CD4-positive, alpha-beta T cell (primary cell): ENCODE results near the gene GSTA5. TPM values are rescaled to one million over a fixed set of nuclear protein-coding genes. Genes with fewer than 3 reads are reported as not detected.

Experiments
- ATAC-seq: fragments of 200-7000 bp; cut with Tn5 transposase; one replicate; pipeline ENCODE4 v1.10.0; 2022; ENCODE audit warnings: mild to moderate bottlenecking; ENCODE audit not compliant: poor library complexity
- CTCF ChIA-PET: fragments of 350-600 bp; sonication (Branson Sonifier 250); formaldehyde crosslinking; loops from one replicate; lab custom pipeline; 2021; ENCODE audit warnings: antibody characterized with exemption, inconsistent platforms; lab: Charles Lee
- POLR2A ChIA-PET: fragments of 350-600 bp; sonication (Branson Sonifier 250); formaldehyde crosslinking; loops from one replicate; lab custom pipeline; 2021; ENCODE audit warnings: antibody characterized with exemption, inconsistent platforms; lab: Charles Lee
- DNase-seq, 14 experiments: peaks; one replicate each; pipeline ENCODE4 v3.0.0-alpha.2; 2013 to 2020; ENCODE audit warnings: mixed read lengths in 2 of 14
- H3K27ac ChIP-seq, 2 donors: one replicate each; pipeline versions ENCODE4 v1.5.1 to v1.7.0; 2013; ENCODE audit warnings: low read length in 2 of 2, low read depth in 1 of 2, mild to moderate bottlenecking in 1 of 2
- H3K27me3 ChIP-seq, 2 experiments: 1 replicate in 1 of 2; 2 replicates in 1 of 2; pipeline versions ENCODE4 v1.6.1 to v1.7.0; 2013; ENCODE audit warnings: low read length in 2 of 2, control low read depth in 1 of 2, mild to moderate bottlenecking in 1 of 2, moderate library complexity in 1 of 2; ENCODE audit not compliant: insufficient read depth in 2 of 2, control insufficient read depth in 1 of 2
- H3K36me3 ChIP-seq: one replicate; pipeline ENCODE4 v1.6.1; 2013; ENCODE audit warnings: low read length, control low read depth; ENCODE audit not compliant: insufficient read depth
- H3K4me1 ChIP-seq: one replicate; pipeline ENCODE4 v1.6.1; 2013; ENCODE audit warnings: low read length, control low read depth; ENCODE audit not compliant: insufficient read depth
- H3K4me3 ChIP-seq: one replicate; pipeline ENCODE4 v1.5.1; 2013; ENCODE audit warnings: mild to moderate bottlenecking, low read length, moderate library complexity
- H3K9me3 ChIP-seq, 2 experiments: 1 replicate in 1 of 2; 2 replicates in 1 of 2; pipeline versions ENCODE4 v1.6.1 to v1.7.0; 2013; ENCODE audit warnings: low read length in 2 of 2, mild to moderate bottlenecking in 2 of 2, control low read depth in 1 of 2, moderate library complexity in 1 of 2; ENCODE audit not compliant: control insufficient read depth in 1 of 2, insufficient read depth in 1 of 2
- H3K27ac Mint-ChIP-seq: one replicate; pipeline ENCODE4 v1.8.0; 2020; ENCODE audit warnings: mixed read lengths
- H3K27me3 Mint-ChIP-seq: one replicate; pipeline ENCODE4 v1.8.0; 2021; ENCODE audit warnings: mixed read lengths
- H3K36me3 Mint-ChIP-seq: one replicate; pipeline ENCODE4 v1.8.0; 2021; ENCODE audit warnings: low read depth, mixed read lengths
- H3K4me1 Mint-ChIP-seq: one replicate; pipeline ENCODE4 v1.8.0; 2021; ENCODE audit warnings: low read depth, mixed read lengths
- H3K4me3 Mint-ChIP-seq: one replicate; pipeline ENCODE4 v1.8.0; 2020; ENCODE audit warnings: mild to moderate bottlenecking, mixed read lengths
- H3K9me3 Mint-ChIP-seq: one replicate; pipeline ENCODE4 v1.8.0; 2020; ENCODE audit warnings: mixed read lengths
- intact Hi-C, 2 experiments: fragments of 100-400 bp; cut with DNase I in 1 of 2; cut with micrococcal nuclease in 1 of 2; formaldehyde crosslinking; loops; one replicate each; pipeline versions ENCODE4 v1.15.1 to v1.9.0; 2023 to 2025; cut with DNase I, micrococcal nuclease
- total RNA-seq, 174 experiments: library from RNA in 2 of 174; stranded (reverse) in 2 of 174; gene quantifications; one replicate each; pipeline ENCODE4 v1.2.3 and lab custom pipeline; 2021 to 2026
- TF ChIP-seq, protein P1 (sequence below): fragments of 200-600 bp; IDR thresholded peaks from one replicate; pipeline ENCODE4 v1.8.0; 2022; ENCODE audit warnings: antibody characterized with exemption, mild to moderate bottlenecking

The GSTA5 gene
- total RNA-seq, 2 experiments from 2014 or later: not detected

DNA sequence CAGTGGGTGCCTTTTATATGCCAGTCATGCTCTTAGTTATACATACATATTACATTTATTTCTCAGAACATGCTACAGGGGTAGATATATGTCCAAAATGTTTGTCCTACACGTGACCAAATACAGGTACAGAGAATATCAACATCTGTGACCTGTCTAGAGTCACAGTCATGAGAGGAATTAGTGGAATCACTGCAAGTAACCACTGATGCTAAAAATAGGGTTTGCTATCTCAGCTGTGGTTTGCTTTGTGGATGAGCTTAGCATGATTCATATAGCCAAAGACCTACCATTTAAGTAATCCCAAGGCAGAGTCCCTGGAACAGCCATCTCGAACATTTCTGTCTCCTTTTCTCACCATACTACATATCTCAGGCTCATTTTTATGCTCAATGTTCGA lies 36.6 kb upstream of the GSTA5 start:
- Histone ChIP-seq H3K36me3 (no peaks in the 10 kb centered on the region), H3K4me3 (no peak overlapping the region), H3K4me1 (peaks cover 5% of the 10 kb centered on the region), H3K27me3 (peaks cover 0 to 2% of the 10 kb centered on the region in 2 experiments), H3K27ac (no peak overlapping the region), H3K9me3 (no peaks in the 10 kb centered on the region)
- Mint-ChIP-seq H3K27me3 (no peaks in the 10 kb centered on the region), H3K36me3 (no peaks in the 10 kb centered on the region), H3K9me3 (no peaks in the 10 kb centered on the region), H3K27ac (no peak overlapping the region), H3K4me1 (no peaks in the 10 kb centered on the region), H3K4me3 (no peak overlapping the region)
- no peak for ATAC-seq
- DNase-seq: no peak
- intact Hi-C loops: no loop called here
- TF ChIP-seq, protein P1, sequence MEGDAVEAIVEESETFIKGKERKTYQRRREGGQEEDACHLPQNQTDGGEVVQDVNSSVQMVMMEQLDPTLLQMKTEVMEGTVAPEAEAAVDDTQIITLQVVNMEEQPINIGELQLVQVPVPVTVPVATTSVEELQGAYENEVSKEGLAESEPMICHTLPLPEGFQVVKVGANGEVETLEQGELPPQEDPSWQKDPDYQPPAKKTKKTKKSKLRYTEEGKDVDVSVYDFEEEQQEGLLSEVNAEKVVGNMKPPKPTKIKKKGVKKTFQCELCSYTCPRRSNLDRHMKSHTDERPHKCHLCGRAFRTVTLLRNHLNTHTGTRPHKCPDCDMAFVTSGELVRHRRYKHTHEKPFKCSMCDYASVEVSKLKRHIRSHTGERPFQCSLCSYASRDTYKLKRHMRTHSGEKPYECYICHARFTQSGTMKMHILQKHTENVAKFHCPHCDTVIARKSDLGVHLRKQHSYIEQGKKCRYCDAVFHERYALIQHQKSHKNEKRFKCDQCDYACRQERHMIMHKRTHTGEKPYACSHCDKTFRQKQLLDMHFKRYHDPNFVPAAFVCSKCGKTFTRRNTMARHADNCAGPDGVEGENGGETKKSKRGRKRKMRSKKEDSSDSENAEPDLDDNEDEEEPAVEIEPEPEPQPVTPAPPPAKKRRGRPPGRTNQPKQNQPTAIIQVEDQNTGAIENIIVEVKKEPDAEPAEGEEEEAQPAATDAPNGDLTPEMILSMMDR: no peak
- ChIA-PET CTCF (no interaction called here), POLR2A (no interaction called here)

DNA sequence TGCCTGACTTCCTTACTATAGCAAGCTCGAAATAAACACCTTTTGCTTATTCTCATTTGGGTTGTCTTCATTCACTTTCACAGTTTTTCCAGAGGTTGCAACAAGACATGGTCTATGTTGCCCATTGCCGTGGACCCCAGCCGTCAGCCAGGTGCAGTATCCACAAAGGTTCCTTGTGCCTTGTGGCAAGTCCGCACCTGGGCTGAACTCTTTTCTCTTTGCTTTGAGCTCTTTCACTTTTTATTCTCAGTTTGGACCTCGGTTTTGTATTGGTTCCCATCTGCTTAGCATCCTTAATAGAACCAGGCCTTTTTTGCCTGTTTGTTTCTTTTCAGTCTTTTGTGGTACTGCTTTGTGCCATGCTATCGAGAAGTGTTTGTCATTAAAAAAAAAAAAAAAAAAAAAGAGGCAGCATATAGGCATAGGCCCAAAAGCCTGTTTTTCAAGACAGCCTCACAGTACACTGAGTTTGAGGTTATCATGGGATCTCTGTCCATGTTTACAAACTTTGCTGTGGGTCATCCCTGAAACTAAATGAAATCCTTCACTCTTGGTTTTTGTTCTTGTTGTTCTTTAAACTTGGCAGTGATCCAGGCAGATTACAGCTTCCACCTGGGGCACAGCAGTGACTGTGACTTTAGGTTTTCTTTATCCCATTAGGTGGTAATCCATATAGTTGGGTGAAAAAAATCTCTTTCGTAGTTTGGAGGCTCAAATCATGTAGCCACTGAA lies 35.6 kb upstream of the GSTA5 start:
- H3K9me3 Mint-ChIP-seq: no peaks in the 10 kb centered on the region
- CTCF ChIA-PET: no interaction called here
- intact Hi-C loops: no loop called here
- no peak for ATAC-seq
- no peaks in the 10 kb centered on the region for H3K27me3 Mint-ChIP-seq
- no peak overlapping the region for H3K27ac ChIP-seq
- DNase-seq: no peak
- TF ChIP-seq, protein P1: no peak
- H3K4me1 ChIP-seq: no peaks in the 10 kb centered on the region
- H3K36me3 Mint-ChIP-seq: no peaks in the 10 kb centered on the region
- H3K36me3 ChIP-seq: no peaks in the 10 kb centered on the region
- POLR2A ChIA-PET: no interaction called here
- no peaks in the 10 kb centered on the region for H3K9me3 ChIP-seq
- no peak overlapping the region for H3K27ac Mint-ChIP-seq
- no peak overlapping the region for H3K4me3 Mint-ChIP-seq
- H3K27me3 ChIP-seq: peaks cover 0 to 2% of the 10 kb centered on the region in 2 experiments
- H3K4me3 ChIP-seq: no peak overlapping the region
- H3K4me1 Mint-ChIP-seq: no peaks in the 10 kb centered on the region

DNA sequence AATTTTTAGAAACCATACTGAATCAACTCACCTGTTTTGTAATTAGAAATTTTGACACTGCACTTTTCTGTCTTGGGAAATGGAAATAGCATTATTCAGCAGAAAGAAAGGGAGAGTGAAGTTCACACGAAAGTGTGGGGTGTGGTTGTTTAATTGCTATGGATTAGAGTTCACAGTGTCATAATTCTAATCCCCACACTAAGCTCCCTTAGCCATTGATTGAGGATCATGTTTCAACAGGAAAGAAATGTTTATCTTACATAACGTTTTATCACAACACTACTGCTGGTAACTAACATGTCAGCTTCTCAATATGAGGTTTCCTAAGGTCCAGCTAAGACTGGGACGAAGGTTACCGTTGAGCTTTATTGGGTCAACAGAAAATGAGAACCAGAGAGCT lies 31.4 kb upstream of the GSTA5 start:
- POLR2A ChIA-PET: no interaction called here
- CTCF ChIA-PET: no interaction called here
- no peak for ATAC-seq

More for the DNA sequence above, 31.4 kb upstream of the GSTA5 start:
- no peaks in the 10 kb centered on the region for H3K36me3 ChIP-seq
- Mint-ChIP-seq H3K9me3 (no peaks in the 10 kb centered on the region), H3K36me3 (no peaks in the 10 kb centered on the region), H3K4me1 (no peaks in the 10 kb centered on the region), H3K27ac (no peak overlapping the region), H3K27me3 (no peaks in the 10 kb centered on the region), H3K4me3 (no peak overlapping the region)
- H3K9me3 ChIP-seq: no peaks in the 10 kb centered on the region
- no peaks in the 10 kb centered on the region for H3K4me1 ChIP-seq
- H3K4me3 ChIP-seq: no peak overlapping the region
- H3K27me3 ChIP-seq: peaks cover 0 to 2% of the 10 kb centered on the region in 2 experiments
- no peak for DNase-seq
- TF ChIP-seq, protein P1: no peak
- H3K27ac ChIP-seq: no peak overlapping the region
- intact Hi-C loops: no loop called here
